SU-DHL-6 (cell line): ENCODE measurements around the gene AMZ1.

Source experiments
- H2AFZ ChIP-seq: fragments of 200-600 bp; sonication (generic); 2 replicates; pipeline ENCODE4 v1.6.1; 2014; ENCODE audit warnings: low read depth, mild to moderate bottlenecking, moderate library complexity, mixed read lengths, antibody characterized with exemption, low read length; ENCODE audit not compliant: severe bottlenecking
- H3F3A ChIP-seq: fragments of 200-600 bp; shearing (Covaris generic); 2 replicates; pipeline ENCODE4 v1.6.0; 2016; ENCODE audit warnings: antibody characterized with exemption, mild to moderate bottlenecking; ENCODE audit not compliant: insufficient read depth
- H3K27ac ChIP-seq: fragments of 200-600 bp; sonication (generic); 2 replicates; pipeline ENCODE4 v1.5.1; 2016; ENCODE audit warnings: low read depth, mild to moderate bottlenecking, low read length, moderate library complexity, mixed read lengths
- H3K27me3 ChIP-seq: fragments of 200-600 bp; sonication (generic), shearing (Covaris generic); 2 replicates; pipeline ENCODE4 v1.6.0; 2014; ENCODE audit warnings: mild to moderate bottlenecking, low read length
- H3K36me3 ChIP-seq: fragments of 200-600 bp; sonication (generic); 2 replicates; pipeline ENCODE4 v1.6.1; 2014; ENCODE audit warnings: mild to moderate bottlenecking, low read length, mixed read lengths
- H3K4me2 ChIP-seq: fragments of 300-600, 200-600 bp; shearing (Covaris generic), sonication (generic); 2 replicates; pipeline ENCODE4 v1.6.0; 2014; ENCODE audit warnings: low read length, low read depth, mild to moderate bottlenecking; ENCODE audit not compliant: poor library complexity, severe bottlenecking
- H3K4me3 ChIP-seq: fragments of 200-600 bp; sonication (generic); 2 replicates; pipeline ENCODE4 v1.5.1; 2014; ENCODE audit warnings: antibody characterized with exemption, low read length, mild to moderate bottlenecking, mixed read lengths; ENCODE audit not compliant: insufficient read depth, poor library complexity, severe bottlenecking
- H3K79me2 ChIP-seq: fragments of 200-600 bp; sonication (generic); 2 replicates; pipeline ENCODE4 v1.6.1; 2014; ENCODE audit warnings: mild to moderate bottlenecking, low read length, moderate library complexity; ENCODE audit not compliant: insufficient read depth
- H3K9ac ChIP-seq: fragments of 200-600 bp; sonication (generic); 2 replicates; pipeline ENCODE4 v1.7.0; 2014; ENCODE audit warnings: mild to moderate bottlenecking, low read length
- H3K9me2 ChIP-seq: fragments of 200-600 bp; sonication (generic); replicated peaks from 2 replicates; pipeline ENCODE4 v1.6.1; 2014; ENCODE audit warnings: low read length; ENCODE audit not compliant: insufficient read depth
- H3K9me3 ChIP-seq: fragments of 200-600 bp; sonication (generic); 2 replicates; pipeline ENCODE4 v1.6.1; 2014; ENCODE audit warnings: low read length, mixed read lengths; ENCODE audit not compliant: insufficient read depth
- H4K20me1 ChIP-seq: fragments of 200-600 bp; sonication (generic); 2 replicates; pipeline ENCODE4 v1.6.1; 2014; ENCODE audit warnings: low read depth, mild to moderate bottlenecking, antibody characterized with exemption, low read length, moderate library complexity, mixed read lengths
- EZH2phosphoT487 ChIP-seq: fragments of 200-600 bp; sonication (generic), shearing (Covaris generic); conservative IDR thresholded peaks from 2 replicates; pipeline ENCODE4 v1.6.1; 2018; ENCODE audit warnings: mild to moderate bottlenecking, antibody characterized with exemption, low read length, moderate library complexity, mixed read lengths
- TF ChIP-seq, protein P1 (sequence below): fragments of 200-600 bp; sonication (generic); IDR thresholded peaks from one replicate; pipeline ENCODE4 v1.5.1; 2017; ENCODE audit warnings: antibody characterized with exemption, mild to moderate bottlenecking, low read length, moderate library complexity; ENCODE audit not compliant: insufficient read depth, poor library complexity, severe bottlenecking

AMZ1 gene

DNA sequence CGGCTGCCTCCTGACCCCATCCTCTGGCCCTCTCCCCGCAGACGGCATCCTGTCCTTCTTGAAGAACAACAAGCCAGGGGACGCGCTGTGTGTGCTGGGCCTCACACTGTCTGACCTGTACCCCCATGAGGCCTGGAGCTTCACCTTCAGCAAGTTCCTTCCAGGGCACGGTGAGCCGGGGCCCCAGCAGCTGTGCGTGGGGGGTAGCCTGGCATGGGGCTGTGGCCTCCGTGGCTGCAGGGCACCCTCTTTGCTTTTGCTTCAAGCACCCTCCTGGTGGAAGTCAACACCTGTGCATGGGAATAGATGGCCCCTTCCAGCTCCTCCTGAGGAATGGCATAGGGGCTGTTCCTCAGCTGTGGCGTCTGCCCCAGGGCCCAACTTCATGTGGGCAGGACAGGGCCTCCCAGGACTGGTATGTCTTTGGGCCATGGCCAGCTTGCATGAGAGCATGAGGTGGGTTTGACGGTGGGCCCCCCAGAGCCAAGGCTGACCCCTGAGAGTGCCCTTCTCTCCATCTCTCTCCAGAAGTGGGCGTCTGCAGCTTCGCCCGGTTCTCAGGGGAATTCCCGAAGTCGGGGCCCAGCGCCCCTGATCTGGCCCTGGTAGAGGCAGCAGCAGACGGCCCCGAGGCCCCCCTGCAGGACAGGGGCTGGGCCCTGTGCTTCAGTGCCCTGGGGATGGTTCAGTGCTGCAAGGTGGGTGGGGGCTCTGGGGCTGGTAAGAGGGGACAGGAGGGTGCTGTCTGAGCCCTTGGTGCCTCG lies 20.7 kb downstream of the AMZ1 start:
- Histone ChIP-seq H3K9me2 (no peaks in the 10 kb centered on the region), H3K9me3 (no peaks in the 10 kb centered on the region), H3K36me3 (no peaks in the 10 kb centered on the region), H3K9ac (peak overlapping the region; percentile 69), H2AFZ (no peak overlapping the region), H3K4me2 (peak overlapping the region; percentile 67), H3F3A (peaks cover 17% of the 10 kb centered on the region), H3K27ac (peak overlapping the region; percentile 92), H4K20me1 (no peaks in the 10 kb centered on the region), H3K4me3 (peak overlapping the region; percentile 47), H3K79me2 (no peaks in the 10 kb centered on the region), H3K27me3 (no peaks in the 10 kb centered on the region)
- no peak for TF ChIP-seq EZH2phosphoT487
- TF ChIP-seq, protein P1, sequence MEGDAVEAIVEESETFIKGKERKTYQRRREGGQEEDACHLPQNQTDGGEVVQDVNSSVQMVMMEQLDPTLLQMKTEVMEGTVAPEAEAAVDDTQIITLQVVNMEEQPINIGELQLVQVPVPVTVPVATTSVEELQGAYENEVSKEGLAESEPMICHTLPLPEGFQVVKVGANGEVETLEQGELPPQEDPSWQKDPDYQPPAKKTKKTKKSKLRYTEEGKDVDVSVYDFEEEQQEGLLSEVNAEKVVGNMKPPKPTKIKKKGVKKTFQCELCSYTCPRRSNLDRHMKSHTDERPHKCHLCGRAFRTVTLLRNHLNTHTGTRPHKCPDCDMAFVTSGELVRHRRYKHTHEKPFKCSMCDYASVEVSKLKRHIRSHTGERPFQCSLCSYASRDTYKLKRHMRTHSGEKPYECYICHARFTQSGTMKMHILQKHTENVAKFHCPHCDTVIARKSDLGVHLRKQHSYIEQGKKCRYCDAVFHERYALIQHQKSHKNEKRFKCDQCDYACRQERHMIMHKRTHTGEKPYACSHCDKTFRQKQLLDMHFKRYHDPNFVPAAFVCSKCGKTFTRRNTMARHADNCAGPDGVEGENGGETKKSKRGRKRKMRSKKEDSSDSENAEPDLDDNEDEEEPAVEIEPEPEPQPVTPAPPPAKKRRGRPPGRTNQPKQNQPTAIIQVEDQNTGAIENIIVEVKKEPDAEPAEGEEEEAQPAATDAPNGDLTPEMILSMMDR, result no peak

DNA sequence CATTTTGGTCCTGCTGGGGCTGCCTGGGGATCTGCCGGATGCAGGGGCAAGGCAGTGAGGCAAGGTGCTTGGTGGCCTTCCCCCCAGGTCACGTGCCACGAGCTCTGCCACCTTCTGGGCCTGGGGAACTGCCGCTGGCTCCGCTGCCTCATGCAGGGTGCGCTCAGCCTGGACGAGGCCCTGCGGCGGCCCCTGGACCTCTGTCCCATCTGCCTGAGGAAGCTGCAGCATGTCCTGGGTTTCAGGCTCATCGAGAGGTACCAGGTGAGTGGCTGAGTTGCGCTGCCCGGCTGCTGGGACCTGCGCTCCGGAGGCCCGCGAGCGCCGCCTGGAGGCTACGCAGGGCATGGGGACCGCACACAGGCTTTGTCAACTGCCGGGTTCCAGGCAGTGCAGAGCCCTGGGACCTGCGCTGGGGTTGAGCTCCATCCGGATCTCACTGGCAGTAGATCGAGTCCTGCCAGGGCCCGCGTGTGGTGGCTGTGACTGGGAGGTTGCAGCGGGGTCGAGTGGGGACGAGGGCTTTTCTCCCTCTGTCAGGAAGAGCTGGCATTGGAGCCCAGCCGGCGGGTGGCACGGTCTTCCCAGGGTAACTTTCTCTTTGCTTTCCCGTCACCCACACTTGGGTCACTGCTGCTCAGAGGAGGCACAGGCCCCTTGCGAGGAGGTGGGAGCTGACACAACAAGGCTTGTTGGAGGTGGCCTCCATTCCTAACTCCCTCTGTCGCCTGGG lies 21.7 kb downstream of the AMZ1 start:
- peak overlapping the region; percentile 47 for H3K4me3 ChIP-seq
- H2AFZ ChIP-seq, result peak overlapping the region; percentile 45
- H3K9ac ChIP-seq, result peak overlapping the region; percentile 69

DNA sequence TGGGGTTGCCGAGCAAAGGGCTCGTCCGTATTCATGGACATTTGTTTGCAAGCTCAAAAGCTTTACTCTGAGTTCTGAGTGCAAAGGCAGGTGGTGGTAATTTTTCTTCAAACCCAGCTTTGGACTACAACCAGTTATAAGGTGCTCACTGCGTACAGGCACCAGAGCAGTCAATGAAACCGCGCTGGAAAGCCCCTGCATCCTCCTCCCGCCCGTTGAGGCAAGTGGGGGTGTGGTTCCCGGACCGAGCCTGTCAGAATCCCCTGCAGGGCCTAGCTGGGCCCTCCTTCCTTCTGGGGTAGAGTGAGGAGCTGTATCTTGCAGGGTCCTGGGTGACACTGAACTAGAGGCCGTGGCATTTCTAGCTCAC lies 22.3 kb downstream of the AMZ1 start:
- Histone ChIP-seq H3K4me3 (peak overlapping the region; percentile 47), H3K9ac (peak overlapping the region; percentile 69), H3K27ac (peak overlapping the region; percentile 92), H3K79me2 (no peaks in the 10 kb centered on the region), H2AFZ (peak overlapping the region; percentile 45), H3K4me2 (peak overlapping the region; percentile 67), H3K9me2 (no peaks in the 10 kb centered on the region), H3K36me3 (no peaks in the 10 kb centered on the region), H3K9me3 (no peaks in the 10 kb centered on the region), H4K20me1 (no peaks in the 10 kb centered on the region), H3K27me3 (no peaks in the 10 kb centered on the region), H3F3A (peaks cover 20% of the 10 kb centered on the region)
- no peak for TF ChIP-seq EZH2phosphoT487
- TF ChIP-seq, protein P1, result no peak

More for the DNA sequence above, 21.7 kb downstream of the AMZ1 start:
- Histone ChIP-seq H3K79me2 (no peaks in the 10 kb centered on the region), H3K27ac (peak overlapping the region; percentile 92), H3K4me2 (peak overlapping the region; percentile 67), H3F3A (peaks cover 19% of the 10 kb centered on the region), H3K27me3 (no peaks in the 10 kb centered on the region), H3K9me3 (no peaks in the 10 kb centered on the region), H4K20me1 (no peaks in the 10 kb centered on the region), H3K9me2 (no peaks in the 10 kb centered on the region), H3K36me3 (no peaks in the 10 kb centered on the region)
- TF ChIP-seq EZH2phosphoT487, result no peak
- TF ChIP-seq, protein P1, result peak; percentile 98
